ENCODE data around the gene GOLGA8S.
"Not testable (repeated sequence)": the region's sequence is repeated elsewhere in the genome, so short reads cannot be mapped to it uniquely, and the experiment has no call there.

Gene GOLGA8S, protein sequence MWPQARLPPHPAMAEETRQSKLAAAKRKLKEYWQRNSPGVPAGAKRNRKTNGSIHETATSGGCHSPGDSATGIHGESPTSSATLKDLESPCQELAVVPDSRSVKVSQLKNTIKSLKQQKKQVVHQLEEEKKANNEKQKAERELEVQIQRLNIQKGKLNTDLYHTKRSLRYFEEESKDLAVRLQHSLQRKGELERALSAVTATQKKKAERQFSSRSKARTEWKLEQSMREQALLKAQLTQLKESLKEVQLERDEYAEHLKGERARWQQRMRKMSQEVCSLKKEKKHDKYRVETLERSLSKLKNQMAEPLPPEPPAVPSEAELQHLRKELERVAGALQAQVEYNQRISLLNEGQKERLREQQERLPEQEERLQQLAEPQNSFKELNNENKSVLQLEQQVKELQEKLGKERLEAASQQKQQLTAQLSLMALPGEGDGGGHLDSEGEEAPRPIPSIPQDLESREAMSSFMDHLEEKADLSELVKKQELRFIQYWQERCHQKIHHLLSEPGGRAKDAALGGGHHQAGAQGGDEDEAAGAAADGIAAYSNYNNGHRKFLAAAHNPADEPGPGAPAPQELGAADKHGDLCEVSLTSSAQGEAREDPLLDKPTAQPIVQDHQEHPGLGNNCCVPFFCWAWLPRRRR

DNA sequence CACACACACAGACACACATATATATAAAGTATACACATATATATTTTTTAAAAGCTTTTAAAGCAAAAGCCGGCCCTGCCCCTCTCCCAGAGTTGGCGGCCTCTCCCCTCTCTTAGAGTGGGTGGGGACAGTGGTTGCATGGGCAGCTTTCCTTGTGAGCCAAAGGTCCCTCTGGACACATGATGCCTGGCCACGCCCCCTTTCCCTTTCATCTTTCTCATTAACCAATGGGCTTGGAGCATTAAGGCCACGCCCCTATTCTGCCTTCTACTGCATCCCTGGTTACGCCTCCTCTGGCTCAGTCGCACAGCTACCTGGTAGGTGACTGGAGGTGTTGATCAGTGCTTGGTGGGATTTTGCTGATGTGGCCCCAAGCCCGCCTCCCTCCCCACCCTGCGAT, at the start of gene GOLGA8S:
Gene GOLGA8S, plus strand, starts transcription at position 301 of the 400 bp plus-strand sequence. Its CDS starts 62 bp downstream, at position 363.
- DNase-seq (ENCODE audit: low read depth in 3 of 3) = not testable (repeated sequence)

DNA sequence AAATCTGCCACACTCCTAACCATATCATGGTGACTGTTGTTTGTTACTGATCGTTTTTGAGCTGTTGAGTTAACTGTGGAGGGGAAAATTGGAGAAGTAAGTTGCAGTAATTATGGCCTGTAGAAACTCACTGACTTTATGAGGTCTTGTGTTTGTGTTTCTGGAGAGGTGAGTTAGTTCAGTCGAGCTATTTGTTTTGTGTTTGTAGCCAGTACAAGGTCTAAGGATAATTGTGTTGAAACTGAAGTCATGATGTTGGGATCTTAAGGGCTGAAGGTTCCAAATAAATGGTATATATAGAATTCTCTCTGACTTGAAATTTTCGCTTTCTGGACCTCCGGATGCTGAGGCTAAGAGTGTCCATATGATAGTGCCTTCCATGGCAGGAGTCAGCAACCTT, 49.7 kb upstream of the GOLGA8S start:
- not testable (repeated sequence) for DNase-seq (ENCODE audit: low read depth in 3 of 3)

DNA sequence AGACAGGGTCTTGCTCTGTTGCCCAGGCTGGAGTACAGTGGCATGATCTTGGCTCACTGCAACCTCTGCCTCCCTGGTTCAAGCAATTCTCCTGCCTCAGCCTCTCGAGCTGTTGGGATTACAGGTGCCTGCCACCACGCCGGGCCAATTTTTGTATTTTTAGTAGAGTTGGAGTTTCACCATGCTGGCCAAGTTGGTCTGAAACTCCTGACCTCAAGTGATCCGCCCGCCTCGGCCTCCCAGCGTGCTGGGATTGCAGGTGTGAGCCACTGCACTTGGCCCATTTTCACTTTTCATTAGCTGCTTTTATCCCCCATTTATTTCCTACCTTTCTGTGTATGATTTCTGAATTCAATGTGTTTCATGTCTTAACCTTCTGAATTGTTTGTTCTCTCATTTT, 48.6 kb upstream of the GOLGA8S start:
- DNase-seq (ENCODE audit: low read depth in 3 of 3) = not testable (repeated sequence)

DNA sequence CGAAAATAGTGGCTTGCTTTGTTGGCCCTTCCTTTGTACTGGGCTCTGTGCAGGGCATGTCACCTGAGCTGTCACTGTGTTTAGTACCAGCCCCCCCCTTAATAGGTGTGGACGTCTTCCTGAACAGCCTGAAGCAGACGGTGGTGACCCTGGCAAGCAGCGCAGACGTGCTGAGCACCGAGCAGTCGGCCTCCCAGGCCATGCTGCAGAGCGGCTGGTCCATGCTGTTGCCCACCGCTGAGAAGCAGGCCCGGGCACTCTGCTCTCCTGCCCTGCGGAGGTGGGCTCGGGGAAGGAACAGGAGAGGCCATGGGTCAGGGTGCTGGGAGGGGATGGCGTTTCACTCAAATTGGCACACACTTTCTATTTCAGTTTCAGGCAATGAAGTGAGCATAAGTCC, 43.3 kb upstream of the GOLGA8S start:
- not testable (repeated sequence) for DNase-seq (ENCODE audit: low read depth in 3 of 3)

DNA sequence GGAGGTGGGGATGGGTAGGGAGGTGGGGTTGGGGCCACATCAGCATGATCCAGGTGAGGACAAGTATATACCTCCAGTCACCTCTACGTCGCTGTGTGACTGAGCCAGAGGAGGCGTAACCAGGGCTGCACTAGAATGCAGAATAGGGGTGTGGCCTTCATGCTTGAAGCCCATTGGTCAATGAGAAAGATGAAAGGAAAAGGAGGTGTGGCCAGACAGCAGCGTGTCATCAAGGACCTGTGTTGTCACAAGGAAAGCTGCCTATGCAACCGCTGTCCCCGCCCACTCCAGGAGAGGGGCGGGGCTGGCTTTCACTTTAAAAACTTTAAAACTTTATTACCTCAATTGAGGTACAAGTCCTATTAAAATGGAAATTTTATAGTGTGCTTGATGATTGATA, 20.5 kb upstream of the GOLGA8S start, which contains the start of gene GOLGA6L26:
Gene GOLGA6L26, minus strand, starts transcription at position 101 of the 400 bp plus-strand sequence. Its CDS starts 61 bp downstream, at position 40.
- DNase-seq (ENCODE audit: low read depth in 3 of 3) = not testable (repeated sequence)

DNA sequence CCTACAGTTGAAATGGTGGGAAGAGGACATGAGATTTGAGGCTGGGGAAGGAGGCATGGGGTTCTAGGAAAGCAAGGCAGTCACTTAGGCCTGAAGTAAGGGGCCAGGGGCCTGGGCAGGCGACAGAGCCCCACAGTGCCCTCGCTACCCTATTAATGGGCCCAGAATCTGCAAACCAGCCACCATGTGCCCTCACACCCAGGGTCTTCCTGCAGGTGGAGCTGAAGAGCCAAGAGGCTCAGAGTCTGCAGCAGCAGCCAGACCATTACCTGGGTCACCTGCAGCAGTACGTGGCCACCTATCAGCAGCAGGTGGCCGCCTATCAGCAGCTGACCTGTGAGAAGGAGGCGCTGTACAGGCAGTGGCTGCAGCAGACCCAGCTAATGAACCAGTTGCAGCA, 8.1 kb downstream of the GOLGA8S start:
- not testable (repeated sequence) for DNase-seq (ENCODE audit: low read depth in 3 of 3)

DNA sequence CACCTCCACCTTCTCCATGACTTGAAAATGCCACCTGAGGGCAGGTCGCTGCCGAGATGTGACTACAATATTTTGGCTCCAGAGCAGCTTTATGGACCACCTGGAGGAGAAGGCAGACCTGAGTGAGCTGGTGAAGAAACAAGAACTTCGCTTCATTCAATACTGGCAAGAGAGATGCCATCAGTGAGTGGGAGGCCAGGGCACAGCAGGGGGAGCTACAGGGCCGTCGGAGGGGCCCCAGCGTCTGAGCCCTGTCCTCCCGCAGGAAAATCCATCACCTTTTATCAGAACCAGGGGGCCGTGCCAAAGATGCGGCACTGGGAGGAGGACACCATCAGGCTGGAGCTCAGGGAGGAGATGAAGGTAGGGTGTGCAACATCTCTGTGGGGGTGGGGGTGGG, 9.7 kb downstream of the GOLGA8S start:
- DNase-seq (ENCODE audit: low read depth in 3 of 3) = not testable (repeated sequence)

DNA sequence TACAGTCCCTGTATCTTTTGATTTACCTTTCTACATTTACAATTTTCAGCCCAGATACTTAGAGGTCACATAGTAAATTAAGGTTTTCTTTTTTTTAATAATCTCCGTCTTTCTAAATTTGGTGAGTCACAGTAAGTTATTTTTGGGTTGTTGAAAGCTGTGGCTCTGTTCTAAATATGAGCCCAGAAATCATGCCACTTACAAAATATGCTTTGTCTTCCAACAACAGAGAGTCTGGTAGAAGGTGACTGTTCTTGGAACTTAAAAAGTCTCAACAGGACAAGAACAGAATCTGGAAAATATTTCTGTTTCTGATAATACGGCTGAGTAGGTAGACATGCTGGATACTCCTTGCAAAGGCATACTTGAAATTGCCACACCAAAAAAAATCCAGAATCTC, 16.0 kb downstream of the GOLGA8S start:
- DNase-seq (ENCODE audit: low read depth in 3 of 3) = no peak

DNA sequence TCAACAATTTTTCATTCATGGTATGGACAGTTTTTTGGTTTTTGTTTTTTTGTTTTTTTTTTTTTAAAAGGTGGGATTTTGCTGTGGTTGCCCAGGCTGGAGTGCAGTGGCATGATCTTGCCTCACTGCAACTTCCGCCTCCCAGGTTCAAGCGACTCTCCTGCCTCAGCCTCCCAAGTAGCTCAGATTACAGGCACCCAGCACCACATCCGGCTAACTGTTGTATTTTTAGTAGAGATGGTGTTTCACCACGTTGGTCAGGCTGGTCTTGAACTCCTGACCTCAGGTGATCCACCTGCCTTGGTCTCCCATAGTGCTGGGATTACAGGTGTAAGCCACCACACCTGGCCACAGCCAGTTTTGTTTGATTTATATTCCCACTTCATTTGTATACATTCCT, 16.6 kb downstream of the GOLGA8S start:
- DNase-seq (ENCODE audit: low read depth in 3 of 3) = not testable (repeated sequence)

DNA sequence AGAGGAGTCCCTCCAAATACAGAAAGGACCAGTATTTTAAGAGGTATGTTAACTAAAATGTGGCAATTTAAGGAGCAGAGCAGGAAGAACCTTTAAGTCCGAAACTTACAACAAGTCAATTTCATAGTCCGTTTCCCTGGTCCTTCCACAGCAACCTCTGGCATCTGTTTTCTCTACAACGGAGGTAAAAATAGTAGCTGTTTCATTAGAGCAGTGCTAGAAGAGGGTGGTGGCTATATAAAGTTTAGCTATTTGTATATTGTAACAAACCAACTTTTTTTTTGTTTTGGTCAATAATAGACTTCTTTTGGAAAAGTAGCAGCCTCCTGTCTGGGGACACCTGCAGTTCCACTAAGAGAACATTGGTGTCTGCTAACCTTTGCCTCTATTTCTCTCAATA, 17.3 kb downstream of the GOLGA8S start:
- not testable (repeated sequence) for DNase-seq (ENCODE audit: low read depth in 3 of 3)

DNA sequence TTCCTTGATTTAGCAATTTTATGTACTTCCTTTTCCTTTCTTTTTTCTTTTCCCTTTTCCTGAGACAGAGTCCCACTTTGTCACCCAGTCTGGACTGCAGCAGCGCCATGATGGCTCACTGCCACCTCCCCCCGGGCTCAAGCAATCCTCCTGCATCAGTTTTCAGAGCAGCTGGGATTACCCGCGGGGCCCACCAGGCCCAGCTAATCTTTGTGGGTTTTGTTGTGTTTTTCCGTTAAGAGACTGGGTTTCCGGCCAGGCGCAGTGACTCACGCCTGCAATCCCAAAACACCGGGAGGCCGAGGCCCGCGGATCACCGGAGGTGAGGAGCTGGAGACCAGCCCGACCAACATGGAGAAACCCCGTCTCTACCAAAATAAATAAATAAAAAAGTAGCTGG, 17.7 kb downstream of the GOLGA8S start:
- no peak for DNase-seq (ENCODE audit: low read depth in 3 of 3)

DNA sequence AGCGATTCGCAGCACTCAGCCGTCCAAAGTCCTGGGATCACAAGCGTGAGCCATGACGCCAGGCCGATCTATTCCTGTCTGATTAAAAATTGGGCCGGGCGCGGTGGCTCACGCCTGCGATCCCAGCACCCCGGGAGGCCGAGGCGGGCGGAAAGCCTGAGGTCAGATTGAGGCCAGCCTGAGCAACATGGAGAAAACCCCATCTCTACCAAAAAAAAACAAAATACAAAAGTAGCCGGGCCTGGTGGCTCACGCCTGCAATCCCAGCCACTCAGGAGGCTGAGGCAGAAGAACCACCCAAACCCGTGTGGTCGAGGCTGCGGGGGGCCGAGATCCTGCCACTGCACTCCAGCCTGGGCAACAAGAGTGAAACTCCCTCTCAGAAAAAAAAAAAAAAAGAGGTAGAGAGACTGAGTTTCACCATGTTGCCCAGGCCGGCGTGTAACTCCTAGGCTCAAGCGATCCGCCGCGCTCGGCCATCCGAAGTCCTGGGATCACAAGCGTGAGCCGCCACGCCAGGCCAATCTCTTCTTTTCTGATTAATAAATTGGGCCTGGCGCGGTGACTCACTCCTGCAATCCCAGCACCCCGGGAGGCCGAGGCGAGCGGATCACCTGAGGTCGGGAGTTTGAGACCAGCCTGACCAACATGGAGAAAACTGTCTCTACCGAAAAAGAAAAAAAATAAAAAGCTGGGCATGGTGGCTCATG, 18.5 kb downstream of the GOLGA8S start:
- DNase-seq (ENCODE audit: low read depth in 3 of 3) = not testable (repeated sequence)

DNA sequence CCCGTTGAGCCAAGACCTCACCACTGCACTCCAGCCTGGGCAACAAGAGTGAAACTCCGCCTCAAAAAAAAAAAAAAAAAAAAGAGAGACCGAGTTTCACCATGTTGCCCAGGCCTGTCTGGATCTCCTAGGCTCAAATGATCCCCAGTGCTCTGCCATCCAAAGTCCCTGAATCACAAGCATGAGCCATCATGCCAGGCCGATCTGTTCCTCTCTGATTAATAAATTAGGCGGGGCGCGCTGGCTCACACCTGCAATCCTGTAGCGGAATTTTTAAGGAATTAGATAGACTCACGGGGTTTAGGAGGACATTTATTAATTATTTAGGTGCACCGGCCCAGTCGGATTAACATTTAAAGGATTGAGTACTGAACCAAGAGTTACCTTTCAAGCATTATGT, 19.7 kb downstream of the GOLGA8S start:
- DNase-seq (ENCODE audit: low read depth in 3 of 3) = not testable (repeated sequence)

DNA sequence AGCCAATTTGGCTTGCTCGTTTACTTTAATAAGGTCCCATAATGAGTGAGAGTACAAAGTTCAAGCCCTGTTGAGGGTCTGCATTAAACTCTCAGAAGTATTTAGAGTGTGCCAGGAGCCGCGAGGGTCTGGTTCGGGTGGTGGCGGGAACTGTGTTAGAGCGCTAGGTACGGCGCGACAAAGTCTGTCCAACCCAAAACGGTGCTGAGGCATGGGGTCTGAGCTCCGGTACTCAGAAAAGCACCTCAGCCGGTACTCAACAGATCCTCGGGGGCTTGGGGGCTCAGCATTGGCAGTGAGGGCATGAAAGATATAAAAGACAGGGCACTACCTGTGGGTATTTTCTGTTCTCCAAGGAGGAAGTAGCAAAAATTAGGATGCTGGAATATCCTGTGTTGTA, 24.4 kb downstream of the GOLGA8S start:
- not testable (repeated sequence) for DNase-seq (ENCODE audit: low read depth in 3 of 3)

DNA sequence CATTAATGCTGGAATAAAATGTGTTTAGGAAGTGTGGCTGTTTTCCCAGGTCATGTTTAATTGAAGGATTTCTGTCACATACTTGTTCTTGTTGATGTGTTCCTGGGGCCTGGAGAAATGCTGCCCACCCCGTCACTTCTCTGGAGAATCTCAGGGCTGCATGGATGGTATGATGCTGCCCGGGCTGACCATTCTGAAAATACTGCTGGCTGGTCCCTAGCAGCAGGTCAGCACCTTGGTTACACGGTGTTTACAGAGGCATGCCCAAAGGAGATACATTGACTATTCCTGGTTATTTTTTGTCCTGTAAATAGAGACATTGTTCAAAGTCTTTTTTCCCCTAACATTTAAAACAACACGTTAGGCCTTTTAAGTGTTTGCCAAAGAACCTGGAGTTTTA, 26.2 kb downstream of the GOLGA8S start:
- not testable (repeated sequence) for DNase-seq (ENCODE audit: low read depth in 3 of 3)

DNA sequence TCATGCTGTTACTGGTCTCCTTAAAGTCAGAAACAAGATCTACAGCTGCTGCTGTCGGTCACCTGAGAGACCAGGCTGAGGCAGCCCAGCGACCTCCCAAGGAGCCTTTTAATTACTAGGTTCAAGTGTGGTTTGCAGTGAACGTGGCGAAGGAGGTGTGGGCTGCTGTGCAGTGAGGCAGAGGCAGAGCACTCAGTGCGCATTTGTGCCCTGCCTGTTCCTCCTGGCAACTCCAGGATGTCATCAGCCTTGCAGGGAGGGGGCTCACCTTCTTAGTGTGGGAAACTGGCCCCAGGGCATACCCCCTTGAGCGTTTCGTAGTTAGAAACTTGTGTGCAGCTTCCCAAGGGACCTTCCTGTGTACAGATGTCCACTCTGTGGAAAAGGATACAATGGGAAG, 26.6 kb downstream of the GOLGA8S start:
- DNase-seq (ENCODE audit: low read depth in 3 of 3) = not testable (repeated sequence)

DNA sequence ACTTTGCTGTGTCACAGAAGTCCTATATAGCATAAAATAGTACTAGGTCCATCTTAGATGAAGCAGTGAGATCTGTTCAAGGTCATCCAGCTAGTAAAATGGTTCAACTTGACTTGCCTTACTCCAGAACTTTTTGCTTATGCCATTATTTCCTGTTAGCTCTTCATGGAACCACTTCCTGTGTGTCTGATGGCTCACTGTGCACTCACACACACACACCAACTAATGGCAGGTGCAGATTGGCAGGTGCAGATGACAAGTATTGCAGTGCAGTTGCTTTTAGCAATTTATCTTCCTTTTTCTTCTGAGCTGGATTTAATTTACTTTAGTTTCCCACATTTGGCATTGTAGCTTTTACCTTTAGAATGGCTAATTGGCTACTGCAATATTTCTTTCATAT, 29.8 kb downstream of the GOLGA8S start:
- no peak for DNase-seq (ENCODE audit: low read depth in 3 of 3)

DNA sequence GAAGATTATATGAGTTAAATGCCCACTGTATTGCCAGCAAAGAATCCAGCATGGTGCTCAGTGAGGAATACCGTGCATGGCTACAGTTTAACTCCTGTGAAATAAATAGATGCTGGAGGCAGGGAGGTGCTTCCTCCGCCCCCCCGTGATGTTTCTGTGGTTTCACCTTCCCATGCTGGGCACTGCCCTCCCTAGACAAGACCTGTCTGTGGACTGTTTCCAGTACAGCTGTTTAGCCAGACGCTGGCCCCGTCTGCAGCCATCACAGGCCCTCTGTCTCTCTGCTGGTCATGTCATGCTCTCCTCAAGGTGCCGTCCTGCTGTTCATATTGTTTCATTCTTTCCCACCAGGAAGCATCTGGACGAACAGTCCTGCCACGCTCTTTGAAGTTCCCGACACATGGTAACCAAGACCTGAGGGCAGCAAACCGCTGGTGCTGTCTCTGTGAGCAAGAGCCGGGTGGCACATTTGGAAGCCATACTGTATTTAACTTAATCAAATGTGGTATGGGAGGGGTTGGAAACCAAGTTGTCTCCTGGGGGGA, 31.4 kb downstream of the GOLGA8S start:
- DNase-seq (ENCODE audit: low read depth in 3 of 3) = no peak

DNA sequence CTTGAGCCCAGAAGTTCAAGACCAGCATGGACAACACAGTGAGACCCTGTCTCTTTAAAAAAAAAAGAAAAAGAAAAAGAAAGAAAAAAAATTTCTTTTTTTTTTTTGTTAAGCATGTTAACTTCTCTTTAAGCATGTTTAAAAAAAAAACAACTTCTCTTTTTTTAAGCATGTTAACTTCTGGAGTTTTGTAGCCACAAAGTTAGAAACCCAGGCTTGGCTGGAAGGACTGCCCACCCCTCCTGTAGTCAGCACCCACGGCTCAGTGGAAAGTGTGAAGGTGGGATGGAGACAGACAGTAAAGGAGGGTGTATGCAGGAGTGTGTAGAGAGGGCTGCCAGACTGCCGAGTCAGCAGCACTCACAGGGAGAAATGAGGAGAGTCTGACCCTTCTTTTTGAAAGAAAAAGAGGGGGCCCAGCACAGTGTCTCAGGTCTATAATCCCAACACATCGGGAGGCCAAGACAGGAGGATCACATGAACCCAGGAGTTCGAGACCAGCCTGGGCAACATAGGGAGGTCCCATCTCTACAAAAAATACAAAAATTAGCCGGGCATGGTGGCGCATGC, 33.2 kb downstream of the GOLGA8S start:
- no peak for DNase-seq (ENCODE audit: low read depth in 3 of 3)

DNA sequence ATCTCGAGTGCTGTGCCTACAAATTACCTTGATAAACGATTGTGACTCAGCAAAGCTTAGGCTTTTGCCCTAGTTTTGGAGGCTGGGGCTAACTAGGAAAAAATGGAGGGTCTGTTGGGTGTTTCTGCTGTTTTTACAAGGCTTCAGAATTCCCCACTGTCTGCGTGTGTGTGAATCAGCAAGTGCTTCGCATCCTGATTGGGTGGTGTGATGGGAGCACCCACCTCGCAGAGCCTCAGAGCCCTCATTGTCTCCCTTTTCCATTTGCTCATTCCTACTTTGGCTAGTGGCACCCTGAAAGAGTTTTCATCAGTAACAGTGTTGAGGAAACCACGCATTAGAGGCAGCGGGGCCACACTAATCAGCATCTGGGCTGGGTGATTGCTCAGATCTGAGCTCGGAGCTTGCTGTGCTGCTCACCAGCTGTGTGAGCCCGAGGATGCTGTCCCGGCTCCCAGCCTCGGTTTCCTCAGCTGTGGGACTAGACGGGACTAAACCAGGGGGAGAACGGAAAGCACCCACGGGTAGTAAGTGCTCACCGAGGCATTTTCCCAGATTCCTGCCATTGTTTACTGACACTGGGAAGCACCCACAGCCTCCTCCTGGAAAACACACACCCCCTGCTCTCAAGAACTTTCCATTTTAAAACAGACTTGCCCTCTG, 40.6 kb downstream of the GOLGA8S start:
- no peak for DNase-seq (ENCODE audit: low read depth in 3 of 3)

DNA sequence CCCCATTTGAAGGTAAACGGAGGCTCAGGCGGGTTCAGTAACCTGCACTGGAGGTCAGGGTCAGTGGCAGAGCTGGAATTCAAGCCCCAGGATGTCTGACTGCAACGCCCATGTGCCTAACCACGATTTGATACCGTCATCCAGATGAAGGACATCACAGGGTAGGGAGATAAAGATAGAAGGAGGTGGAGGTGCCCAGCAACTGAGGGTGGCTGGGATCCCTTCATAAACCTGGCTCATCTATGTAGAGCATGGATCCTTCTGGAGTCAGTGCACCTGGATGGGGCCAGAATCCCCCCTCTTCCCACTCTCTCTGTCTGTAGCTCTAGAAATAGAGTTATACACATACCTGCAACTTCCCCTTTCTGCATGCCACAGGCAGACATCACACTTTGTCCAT, 41.3 kb downstream of the GOLGA8S start:
- DNase-seq (ENCODE audit: low read depth in 3 of 3) = no peak

Measured in stimulated activated CD4-positive, alpha-beta T cell treated with anti-CD3 and anti-CD28 coated beads, TNF-alpha, amount 100 ng/mL, for 4 hours (primary cell).